Keratinocyte (primary cell): ENCODE results near the gene PNMT. TPM values are rescaled to one million over a fixed set of nuclear protein-coding genes. Genes with fewer than 3 reads are reported as not detected.

Experiments used
- DNase-seq: peaks from one replicate; pipeline ENCODE4 v3.0.0-alpha.2; 2011; ENCODE audit warnings: low read depth, missing footprints, low spot score
- FAIRE-seq: peaks from 2 replicates; lab custom pipeline; 2011; peaks lifted over from hg19 to GRCh38; lab: Jason Lieb, UNC
- H2AFZ ChIP-seq: 2 replicates; pipeline ENCODE4 v1.6.0; 2012; ENCODE audit warnings: low read length, control low read depth, inconsistent platforms; ENCODE audit not compliant: control insufficient read depth
- H3K27ac ChIP-seq: 2 replicates; pipeline ENCODE4 v1.5.1; 2011; ENCODE audit warnings: low read length; ENCODE audit not compliant: control insufficient read depth, insufficient read depth
- H3K27me3 ChIP-seq: 3 replicates; pipeline ENCODE4 v1.6.0; 2011; ENCODE audit warnings: low read length; ENCODE audit not compliant: control insufficient read depth, insufficient read depth; ENCODE audit errors: extremely low read depth
- H3K36me3 ChIP-seq, 2 experiments: 2 replicates in 1 of 2; 3 replicates in 1 of 2; pipeline ENCODE4 v1.5.1; 2011; ENCODE audit warnings: low read length in 2 of 2, mild to moderate bottlenecking in 1 of 2; ENCODE audit not compliant: control insufficient read depth in 2 of 2, insufficient read depth in 2 of 2; ENCODE audit errors: extremely low read depth in 1 of 2
- H3K4me1 ChIP-seq: 3 replicates; pipeline ENCODE4 v1.5.1; 2011; ENCODE audit warnings: low read length; ENCODE audit not compliant: control insufficient read depth, insufficient read depth; ENCODE audit errors: extremely low read depth
- H3K4me2 ChIP-seq: 3 replicates; pipeline ENCODE4 v1.6.0; 2011; ENCODE audit warnings: low read depth, low read length; ENCODE audit not compliant: control insufficient read depth, insufficient read depth; ENCODE audit errors: extremely low read depth
- H3K4me3 ChIP-seq, 3 experiments: fragments of 200-600 bp in 1 of 3; sonication (generic) in 1 of 3; 2 replicates in 2 of 3; 3 replicates in 1 of 3; pipeline ENCODE4 v1.5.1; 2011 to 2016; ENCODE audit warnings: low read length in 3 of 3, mild to moderate bottlenecking in 3 of 3, control low read depth in 2 of 3, inconsistent platforms in 1 of 3, low read depth in 1 of 3, mixed read lengths in 1 of 3, mixed run types in 1 of 3, moderate library complexity in 1 of 3; ENCODE audit not compliant: control insufficient read depth in 2 of 3, insufficient read depth in 2 of 3; ENCODE audit errors: extremely low read depth in 1 of 3
- H3K79me2 ChIP-seq: 2 replicates; pipeline ENCODE4 v1.6.0; 2012; ENCODE audit warnings: low read length; ENCODE audit not compliant: control insufficient read depth, insufficient read depth
- H3K9ac ChIP-seq: 3 replicates; pipeline ENCODE4 v1.6.0; 2011; ENCODE audit warnings: low read length; ENCODE audit not compliant: control insufficient read depth, insufficient read depth; ENCODE audit errors: extremely low read depth
- H3K9me1 ChIP-seq: 3 replicates; pipeline ENCODE4 v1.6.0; 2011; ENCODE audit warnings: low read length; ENCODE audit not compliant: control insufficient read depth, insufficient read depth; ENCODE audit errors: extremely low read depth
- H3K9me3 ChIP-seq: 2 replicates; pipeline ENCODE4 v1.5.1; 2012; ENCODE audit warnings: low read depth, low read length; ENCODE audit not compliant: control insufficient read depth
- H4K20me1 ChIP-seq: 3 replicates; pipeline ENCODE4 v1.6.0; 2011; ENCODE audit warnings: low read length; ENCODE audit not compliant: control insufficient read depth, insufficient read depth; ENCODE audit errors: extremely low read depth
- CTCF ChIP-seq, 3 experiments: IDR thresholded peaks in 1 of 3; conservative IDR thresholded peaks in 1 of 3; optimal IDR thresholded peaks in 1 of 3; 2 replicates in 2 of 3; 3 replicates in 1 of 3; pipeline versions ENCODE3 to v1.5.1; 2011; ENCODE audit warnings: low read length in 3 of 3, mild to moderate bottlenecking in 3 of 3, moderate library complexity in 2 of 3, control low read depth in 1 of 3, inconsistent platforms in 1 of 3; ENCODE audit not compliant: insufficient read depth in 2 of 3; ENCODE audit errors: extremely low read depth in 1 of 3
- EZH2 ChIP-seq: IDR thresholded peaks from one replicate; pipeline ENCODE4 v1.6.1; 2012; ENCODE audit warnings: inconsistent platforms, mild to moderate bottlenecking, low read length, moderate library complexity
- dilution Hi-C: fragments of 300-500 bp; cut with MboI; formaldehyde crosslinking; loops from one replicate; pipeline ENCODE4 v1.7.0; 2020; ENCODE audit warnings: low sequenced_read_pairs; ENCODE audit not compliant: extremely low pct_ligation_motif_present
- polyA plus RNA-seq, 5 experiments: library from polyadenylated mRNA; depleted of rRNA in 3 of 5; stranded (reverse) in 3 of 5; stranded (forward) in 1 of 5; unstranded in 1 of 5; fragments of >200 nt; gene quantifications; 1 replicate in 1 of 5; 2 replicates in 3 of 5; 3 replicates in 1 of 5; pipeline versions ENCODE4 v1.2.1 to v1.2.3, GENCODE V29; 2011 to 2012; ENCODE audit warnings: missing spikeins in 2 of 5, low read depth in 1 of 5, low replicate concordance in 1 of 5

The PNMT gene
- polyA plus RNA-seq, 1 donor (not counting 4 experiments of a cell fraction or from before 2014, with no cell fraction given): not detected

- FAIRE-seq (no peak), DNase-seq (no peak)
- H3K9me1 ChIP-seq: peaks cover 3% of the 10 kb centered on the region
- dilution Hi-C loops: no loop called here
- peaks cover 53% of the 10 kb centered on the region for H3K79me2 ChIP-seq
- H3K4me1 ChIP-seq: peaks cover 21% of the 10 kb centered on the region
- H3K27me3 ChIP-seq: no peaks in the 10 kb centered on the region
- H3K4me2 ChIP-seq: no peak overlapping the region
- H3K27ac ChIP-seq: no peak overlapping the region
- H3K4me3 ChIP-seq: no peak overlapping the region
- no peak overlapping the region for H3K9ac ChIP-seq
- no peak overlapping the region for H2AFZ ChIP-seq
- no peak for TF ChIP-seq CTCF (optimal IDR thresholded peaks at IDR 0.05 in 1 of 3, IDR thresholded peaks at IDR 0.05 in 1 of 3, conservative IDR thresholded peaks at IDR 0.05 in 1 of 3; ENCODE audit: extremely low read depth in 1 of 3, insufficient read depth in 2 of 3, low read length in 3 of 3)
- TF ChIP-seq EZH2: no peak
- H3K9me3 ChIP-seq: no peaks in the 10 kb centered on the region
- H4K20me1 ChIP-seq: peaks cover 6% of the 10 kb centered on the region
- peaks cover 0 to 3% of the 10 kb centered on the region in 2 experiments for H3K36me3 ChIP-seq
Observed at GRCh38 chr17:39641883-39642282, 26.4 kb upstream of the PNMT start.

GRCh38 chr17:39642291-39643074 lies 25.8 kb upstream of the PNMT start:
- Histone ChIP-seq H4K20me1 (peaks cover 9% of the 10 kb centered on the region), H3K27ac (no peak overlapping the region), H3K4me2 (no peak overlapping the region), H3K27me3 (no peaks in the 10 kb centered on the region), H3K4me1 (peaks cover 21% of the 10 kb centered on the region), H3K4me3 (no peak overlapping the region), H3K9me1 (peaks cover 3% of the 10 kb centered on the region), H3K79me2 (peaks cover 49% of the 10 kb centered on the region), H3K9me3 (no peaks in the 10 kb centered on the region), H3K9ac (no peak overlapping the region), H3K36me3 (peaks cover 0 to 3% of the 10 kb centered on the region in 2 experiments), H2AFZ (no peak overlapping the region)
- FAIRE-seq (no peak), DNase-seq (no peak)
- TF ChIP-seq CTCF (optimal IDR thresholded peaks at IDR 0.05 in 1 of 3, IDR thresholded peaks at IDR 0.05 in 1 of 3, conservative IDR thresholded peaks at IDR 0.05 in 1 of 3; ENCODE audit: extremely low read depth in 1 of 3, insufficient read depth in 2 of 3, low read length in 3 of 3) (no peak), EZH2 (no peak)
- dilution Hi-C loops: no loop called here
